RWPE2 (cell line): ENCODE results near the gene HEYL.
A peak's percentile ranks its signal among the peaks of the same experiment; 100 is the strongest.

Source experiments
- ATAC-seq: fragments of 200-7000 bp; cut with Tn5 transposase; 3 replicates; pipeline ENCODE4 v1.9.1; 2021; ENCODE audit warnings: low read depth
- DNase-seq: peaks from one replicate; pipeline ENCODE4 v3.0.0-alpha.2; 2020; ENCODE audit warnings: low spot score
- H3K27ac ChIP-seq: fragments of 450-650 bp; 2 replicates; pipeline ENCODE4 v1.5.1; 2017; ENCODE audit warnings: mild to moderate bottlenecking; ENCODE audit not compliant: poor library complexity, severe bottlenecking
- H3K27me3 ChIP-seq: fragments of 250-450 bp; sonication (Bioruptor Pico); 2 replicates; pipeline ENCODE4 v1.5.1; 2021; ENCODE audit warnings: mild to moderate bottlenecking, moderate library complexity; ENCODE audit not compliant: insufficient read depth, poor library complexity, severe bottlenecking
- H3K36me3 ChIP-seq: fragments of 250-450 bp; sonication (Bioruptor Pico); 2 replicates; pipeline ENCODE4 v1.5.1; 2020; ENCODE audit warnings: low read depth, mild to moderate bottlenecking, moderate library complexity
- H3K4me1 ChIP-seq: fragments of 250-450 bp; sonication (Bioruptor Pico); 2 replicates; pipeline ENCODE4 v1.5.1; 2021; ENCODE audit warnings: mild to moderate bottlenecking, moderate library complexity; ENCODE audit not compliant: insufficient read depth, poor library complexity, severe bottlenecking
- H3K4me3 ChIP-seq: fragments of 250-450 bp; sonication (Bioruptor Pico); 2 replicates; pipeline ENCODE4 v1.5.1; 2021; ENCODE audit warnings: mild to moderate bottlenecking, moderate library complexity; ENCODE audit not compliant: severe bottlenecking
- H3K9me3 ChIP-seq: fragments of 250-450 bp; sonication (Bioruptor Pico); 2 replicates; pipeline ENCODE4 v1.5.1; 2021; ENCODE audit warnings: mild to moderate bottlenecking, moderate library complexity; ENCODE audit not compliant: severe bottlenecking
- CTCF ChIP-seq: fragments of 450-650 bp; IDR thresholded peaks from one replicate; pipeline ENCODE4 v1.5.1; 2017; ENCODE audit warnings: mild to moderate bottlenecking, moderate library complexity; ENCODE audit not compliant: poor library complexity, severe bottlenecking

HEYL gene

GRCh38 chr1:39679821-39680220 lies 40.4 kb upstream of the HEYL start:
- Histone ChIP-seq H3K4me3 (no peak overlapping the region), H3K36me3 (no peaks in the 10 kb centered on the region), H3K27me3 (no peaks in the 10 kb centered on the region), H3K27ac (no peak overlapping the region), H3K9me3 (no peaks in the 10 kb centered on the region), H3K4me1 (peaks cover 11% of the 10 kb centered on the region)
- DNase-seq (no peak), ATAC-seq (no peak)
- no peak for TF ChIP-seq CTCF

- no peak overlapping the region for H3K27ac ChIP-seq
- H3K27me3 ChIP-seq, result no peaks in the 10 kb centered on the region
- H3K4me1 ChIP-seq, result peaks cover 11% of the 10 kb centered on the region
- DNase-seq, result no peak
- H3K36me3 ChIP-seq, result no peaks in the 10 kb centered on the region
- H3K9me3 ChIP-seq, result no peaks in the 10 kb centered on the region
- ATAC-seq, result no peak
- no peak for TF ChIP-seq CTCF
- no peak overlapping the region for H3K4me3 ChIP-seq
Observed at GRCh38 chr1:39678889-39679288, 39.4 kb upstream of the HEYL start.

GRCh38 chr1:39677645-39678044 lies 38.2 kb upstream of the HEYL start:
- no peaks in the 10 kb centered on the region for H3K36me3 ChIP-seq
- no peak overlapping the region for H3K4me3 ChIP-seq
- ATAC-seq (no peak), DNase-seq (no peak)
- H3K9me3 ChIP-seq, result no peaks in the 10 kb centered on the region
- H3K27ac ChIP-seq, result no peak overlapping the region
- peaks cover under 1% of the 10 kb centered on the region for H3K27me3 ChIP-seq
- H3K4me1 ChIP-seq, result peaks cover 11% of the 10 kb centered on the region
- no peak for TF ChIP-seq CTCF

- Histone ChIP-seq H3K4me1 (peaks cover 11% of the 10 kb centered on the region), H3K27ac (peak overlapping the region; percentile 8), H3K4me3 (no peak overlapping the region), H3K9me3 (no peaks in the 10 kb centered on the region), H3K27me3 (peaks cover 6% of the 10 kb centered on the region), H3K36me3 (no peaks in the 10 kb centered on the region)
- ATAC-seq (peak; percentile 42; the same call in 1 of the 3 replicates), DNase-seq (no peak)
- no peak for TF ChIP-seq CTCF
Observed at GRCh38 chr1:39676948-39677548, 37.6 kb upstream of the HEYL start.

- Histone ChIP-seq H3K4me1 (peaks cover 11% of the 10 kb centered on the region), H3K27me3 (peaks cover 24% of the 10 kb centered on the region), H3K27ac (no peak overlapping the region), H3K36me3 (no peaks in the 10 kb centered on the region), H3K4me3 (no peak overlapping the region), H3K9me3 (no peaks in the 10 kb centered on the region)
- DNase-seq (no peak), ATAC-seq (peak; percentile 63)
- no peak for TF ChIP-seq CTCF
Observed at GRCh38 chr1:39675220-39675619, 35.8 kb upstream of the HEYL start.
